Testis (tissue), 2 donors: Measurements from ENCODE around the gene AMOTL2.

ENCODE experiments used
- POLR2A ChIP-seq: fragments of 450-650 bp; IDR thresholded peaks from one replicate; pipeline ENCODE4 v1.6.1; 2017; ENCODE audit warnings: antibody characterized with exemption, mild to moderate bottlenecking, moderate library complexity
- TF ChIP-seq, protein P1 (sequence below), 3 experiments: fragments of 450-650 bp in 2 of 3; fragments of 200-600 bp in 1 of 3; sonication (generic) in 1 of 3; IDR thresholded peaks; one replicate each; pipeline ENCODE4 v1.5.1; 2016 to 2019; ENCODE audit warnings: antibody characterized with exemption in 3 of 3, mild to moderate bottlenecking in 2 of 3, moderate library complexity in 1 of 3

GRCh38 chr3:134340982-134341365, 33.3 kb downstream of the AMOTL2 start:
- TF ChIP-seq, protein P1, sequence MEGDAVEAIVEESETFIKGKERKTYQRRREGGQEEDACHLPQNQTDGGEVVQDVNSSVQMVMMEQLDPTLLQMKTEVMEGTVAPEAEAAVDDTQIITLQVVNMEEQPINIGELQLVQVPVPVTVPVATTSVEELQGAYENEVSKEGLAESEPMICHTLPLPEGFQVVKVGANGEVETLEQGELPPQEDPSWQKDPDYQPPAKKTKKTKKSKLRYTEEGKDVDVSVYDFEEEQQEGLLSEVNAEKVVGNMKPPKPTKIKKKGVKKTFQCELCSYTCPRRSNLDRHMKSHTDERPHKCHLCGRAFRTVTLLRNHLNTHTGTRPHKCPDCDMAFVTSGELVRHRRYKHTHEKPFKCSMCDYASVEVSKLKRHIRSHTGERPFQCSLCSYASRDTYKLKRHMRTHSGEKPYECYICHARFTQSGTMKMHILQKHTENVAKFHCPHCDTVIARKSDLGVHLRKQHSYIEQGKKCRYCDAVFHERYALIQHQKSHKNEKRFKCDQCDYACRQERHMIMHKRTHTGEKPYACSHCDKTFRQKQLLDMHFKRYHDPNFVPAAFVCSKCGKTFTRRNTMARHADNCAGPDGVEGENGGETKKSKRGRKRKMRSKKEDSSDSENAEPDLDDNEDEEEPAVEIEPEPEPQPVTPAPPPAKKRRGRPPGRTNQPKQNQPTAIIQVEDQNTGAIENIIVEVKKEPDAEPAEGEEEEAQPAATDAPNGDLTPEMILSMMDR (IDR thresholded peaks at IDR 0.05), result no peak
- no peak for TF ChIP-seq POLR2A
